ENCODE data around the gene CDC5L.
"Not testable (repeated sequence)": the region's sequence is repeated elsewhere in the genome, so short reads cannot be mapped to it uniquely, and the experiment has no call there.

The CDC5L gene

DNA sequence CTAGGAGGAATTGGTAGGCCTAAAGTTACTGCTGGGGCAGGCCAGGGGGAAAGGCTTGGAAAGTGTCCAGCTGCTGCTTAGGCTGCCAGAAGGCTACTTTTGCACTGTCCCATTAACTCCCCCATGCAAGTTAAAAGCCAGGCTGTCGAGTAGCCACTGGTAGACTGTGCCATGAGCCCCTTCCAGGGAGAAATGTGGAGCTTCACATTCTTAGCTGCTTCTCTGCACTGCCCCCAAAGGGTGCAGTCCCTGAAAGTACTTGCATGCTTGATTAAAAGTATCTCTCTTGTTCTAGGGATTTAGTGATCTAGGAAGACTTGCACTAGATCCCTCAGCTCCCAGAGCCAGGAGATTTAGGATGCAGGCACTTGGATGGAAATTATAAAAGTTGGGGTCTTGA lies 57.3 kb downstream of the CDC5L start:
- Histone ChIP-seq H3K27ac (ENCODE audit: poor library complexity, severe bottlenecking) (no peak overlapping the region), H3K27me3 (ENCODE audit: insufficient read depth, poor library complexity, severe bottlenecking) (no peaks in the 10 kb centered on the region), H3K36me3 (ENCODE audit: low read depth) (peaks cover 58% of the 10 kb centered on the region), H3K9me3 (ENCODE audit: severe bottlenecking) (peaks cover 9% of the 10 kb centered on the region), H3K4me1 (ENCODE audit: insufficient read depth, poor library complexity, severe bottlenecking) (peaks cover 11% of the 10 kb centered on the region), H3K4me3 (ENCODE audit: severe bottlenecking) (no peak overlapping the region)
- DNase-seq (ENCODE audit: low spot score) (no peak), ATAC-seq (ENCODE audit: low read depth) (no peak)
- TF ChIP-seq, protein P1, sequence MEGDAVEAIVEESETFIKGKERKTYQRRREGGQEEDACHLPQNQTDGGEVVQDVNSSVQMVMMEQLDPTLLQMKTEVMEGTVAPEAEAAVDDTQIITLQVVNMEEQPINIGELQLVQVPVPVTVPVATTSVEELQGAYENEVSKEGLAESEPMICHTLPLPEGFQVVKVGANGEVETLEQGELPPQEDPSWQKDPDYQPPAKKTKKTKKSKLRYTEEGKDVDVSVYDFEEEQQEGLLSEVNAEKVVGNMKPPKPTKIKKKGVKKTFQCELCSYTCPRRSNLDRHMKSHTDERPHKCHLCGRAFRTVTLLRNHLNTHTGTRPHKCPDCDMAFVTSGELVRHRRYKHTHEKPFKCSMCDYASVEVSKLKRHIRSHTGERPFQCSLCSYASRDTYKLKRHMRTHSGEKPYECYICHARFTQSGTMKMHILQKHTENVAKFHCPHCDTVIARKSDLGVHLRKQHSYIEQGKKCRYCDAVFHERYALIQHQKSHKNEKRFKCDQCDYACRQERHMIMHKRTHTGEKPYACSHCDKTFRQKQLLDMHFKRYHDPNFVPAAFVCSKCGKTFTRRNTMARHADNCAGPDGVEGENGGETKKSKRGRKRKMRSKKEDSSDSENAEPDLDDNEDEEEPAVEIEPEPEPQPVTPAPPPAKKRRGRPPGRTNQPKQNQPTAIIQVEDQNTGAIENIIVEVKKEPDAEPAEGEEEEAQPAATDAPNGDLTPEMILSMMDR (IDR thresholded peaks at IDR 0.05; ENCODE audit: poor library complexity, severe bottlenecking) = no peak

DNA sequence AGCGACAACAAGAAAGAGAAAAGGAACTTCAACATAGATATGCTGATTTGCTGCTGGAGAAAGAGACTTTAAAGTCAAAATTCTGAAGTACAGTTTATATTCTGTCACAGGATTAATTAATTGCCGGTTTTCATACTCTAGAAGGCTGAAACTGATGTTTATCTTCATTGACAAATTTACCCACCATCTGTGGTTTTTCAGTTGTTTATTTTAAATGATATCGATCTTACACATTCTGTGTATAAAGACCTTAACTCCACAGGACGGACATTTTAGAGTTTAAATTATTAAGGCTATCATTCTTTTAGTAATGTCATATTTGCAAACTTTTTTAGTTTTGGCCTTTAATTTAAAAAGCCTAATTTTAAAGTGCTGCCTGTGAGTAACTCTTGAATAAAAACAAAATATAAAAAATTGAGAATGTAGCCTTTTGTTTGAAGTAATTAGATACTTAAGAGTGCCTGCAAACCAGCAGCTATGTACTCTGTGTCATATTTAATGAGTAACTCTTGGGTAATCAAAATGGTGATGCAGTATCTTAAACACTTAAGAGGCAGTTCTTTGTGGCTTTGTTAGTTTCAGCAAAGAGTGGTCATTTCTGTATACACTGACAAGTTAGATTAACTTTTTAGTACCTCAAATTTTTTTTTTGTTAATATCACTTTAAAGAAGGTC lies 59.3 kb downstream of the CDC5L start:
- ATAC-seq (ENCODE audit: low read depth) (peak; percentile 98), DNase-seq (ENCODE audit: low spot score) (no peak)
- Histone ChIP-seq H3K36me3 (ENCODE audit: low read depth) (peaks cover 44% of the 10 kb centered on the region), H3K4me1 (ENCODE audit: insufficient read depth, poor library complexity, severe bottlenecking) (peaks cover 11% of the 10 kb centered on the region), H3K9me3 (ENCODE audit: severe bottlenecking) (peaks cover 9% of the 10 kb centered on the region), H3K27me3 (ENCODE audit: insufficient read depth, poor library complexity, severe bottlenecking) (no peaks in the 10 kb centered on the region), H3K4me3 (ENCODE audit: severe bottlenecking) (no peak overlapping the region), H3K27ac (ENCODE audit: poor library complexity, severe bottlenecking) (peak overlapping the region; percentile 53)
- TF ChIP-seq, protein P1 (IDR thresholded peaks at IDR 0.05; ENCODE audit: poor library complexity, severe bottlenecking) = no peak

DNA sequence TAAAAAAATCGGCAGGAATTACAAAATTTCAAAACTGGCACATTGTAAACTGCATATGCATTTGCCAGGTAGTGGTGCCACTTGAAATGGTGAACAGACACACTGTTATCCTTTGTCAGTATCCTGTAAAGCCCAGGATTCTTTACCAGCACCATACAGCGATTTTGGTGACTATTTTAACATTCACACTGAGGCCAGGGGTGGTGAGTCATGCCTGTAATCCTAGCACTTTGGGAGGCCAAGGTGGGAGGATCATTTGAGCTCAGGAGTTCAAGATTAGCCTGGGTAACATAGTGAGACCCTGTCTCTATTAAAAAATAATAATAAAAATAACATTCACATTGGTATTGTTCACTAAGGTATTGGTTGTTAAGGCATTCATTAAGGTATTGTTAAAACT lies 61.7 kb downstream of the CDC5L start:
- not testable (repeated sequence) for H3K27ac ChIP-seq (ENCODE audit: poor library complexity, severe bottlenecking); H3K27me3 ChIP-seq (ENCODE audit: insufficient read depth, poor library complexity, severe bottlenecking); H3K9me3 ChIP-seq (ENCODE audit: severe bottlenecking); ATAC-seq (ENCODE audit: low read depth); DNase-seq (ENCODE audit: low spot score); H3K4me3 ChIP-seq (ENCODE audit: severe bottlenecking)
- peaks cover 33% of the 10 kb centered on the region for H3K36me3 ChIP-seq (ENCODE audit: low read depth)
- peaks cover 25% of the 10 kb centered on the region for H3K4me1 ChIP-seq (ENCODE audit: insufficient read depth, poor library complexity, severe bottlenecking)

DNA sequence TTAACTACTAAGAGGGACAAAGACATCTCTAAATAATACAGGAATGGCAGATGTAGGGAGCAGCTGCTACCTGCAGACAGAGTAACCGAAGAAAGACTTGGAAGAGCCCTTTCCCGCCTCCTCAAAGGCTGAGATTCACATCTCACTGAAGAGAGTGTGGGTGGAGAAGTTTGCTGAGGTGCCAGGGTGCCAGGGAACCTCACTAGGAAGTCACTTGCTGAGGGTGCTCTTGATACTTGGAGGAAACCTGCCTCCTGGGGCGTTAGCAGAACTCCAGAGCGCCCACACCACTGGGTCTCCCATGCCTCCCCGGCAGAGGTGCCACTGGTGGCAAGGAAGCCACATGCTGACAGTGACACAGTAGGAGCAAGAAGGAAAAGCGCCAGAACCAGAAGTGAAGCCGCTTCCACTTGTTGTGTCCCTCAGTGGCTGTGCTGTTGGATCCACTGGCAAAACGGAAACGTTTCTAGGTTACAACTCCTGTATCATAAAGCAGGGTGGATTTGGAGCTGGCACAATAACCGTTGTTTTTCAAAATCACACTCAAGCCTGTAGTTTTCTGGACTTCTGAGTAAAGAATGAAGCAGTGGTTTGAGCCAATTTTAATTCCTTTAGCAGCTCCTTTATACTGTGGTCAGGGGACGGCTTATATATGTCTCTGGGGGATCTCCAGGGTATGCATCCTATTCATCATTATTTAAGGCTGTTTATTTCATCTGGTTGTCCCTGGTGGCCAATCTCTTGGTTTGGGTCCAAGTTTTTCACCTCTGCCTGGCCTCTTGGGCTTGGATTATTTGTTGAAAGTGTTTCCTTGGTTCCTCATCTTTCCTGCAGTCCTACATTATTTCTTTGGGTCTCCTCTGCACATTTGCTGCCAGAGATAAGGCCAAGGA lies 64.5 kb downstream of the CDC5L start:
- H3K36me3 ChIP-seq (ENCODE audit: low read depth) = peaks cover 23% of the 10 kb centered on the region
- no peaks in the 10 kb centered on the region for H3K9me3 ChIP-seq (ENCODE audit: severe bottlenecking)
- peaks cover 25% of the 10 kb centered on the region for H3K4me1 ChIP-seq (ENCODE audit: insufficient read depth, poor library complexity, severe bottlenecking)
- TF ChIP-seq, protein P1 (IDR thresholded peaks at IDR 0.05; ENCODE audit: poor library complexity, severe bottlenecking) = no peak
- peak overlapping the region; percentile 60 for H3K27ac ChIP-seq (ENCODE audit: poor library complexity, severe bottlenecking)
- no peak overlapping the region for H3K4me3 ChIP-seq (ENCODE audit: severe bottlenecking)
- ATAC-seq (ENCODE audit: low read depth) (no peak), DNase-seq (ENCODE audit: low spot score) (no peak)
- no peaks in the 10 kb centered on the region for H3K27me3 ChIP-seq (ENCODE audit: insufficient read depth, poor library complexity, severe bottlenecking)

DNA sequence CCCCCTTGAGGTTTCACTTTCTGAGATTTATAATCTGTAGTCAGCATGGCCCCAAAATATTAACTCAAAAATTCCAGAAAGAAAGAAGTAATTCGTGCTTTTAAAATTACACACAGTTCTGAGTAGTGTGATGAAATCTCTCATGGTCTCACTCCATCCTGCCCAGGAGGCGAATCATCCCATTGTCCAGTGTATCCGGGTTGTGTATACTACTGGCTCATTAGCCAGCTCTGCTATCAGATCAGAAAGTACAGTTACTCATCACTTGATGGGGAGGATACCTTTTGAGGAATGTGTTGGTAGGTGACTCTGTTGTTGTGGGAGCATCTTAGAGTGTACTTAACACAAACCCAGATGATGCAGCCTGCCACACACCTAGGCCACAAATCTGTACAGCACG lies 65.2 kb downstream of the CDC5L start:
- peaks cover 23% of the 10 kb centered on the region for H3K4me1 ChIP-seq (ENCODE audit: insufficient read depth, poor library complexity, severe bottlenecking)
- no peaks in the 10 kb centered on the region for H3K27me3 ChIP-seq (ENCODE audit: insufficient read depth, poor library complexity, severe bottlenecking)
- H3K27ac ChIP-seq (ENCODE audit: poor library complexity, severe bottlenecking) = peak overlapping the region; percentile 60
- no peaks in the 10 kb centered on the region for H3K9me3 ChIP-seq (ENCODE audit: severe bottlenecking)
- ATAC-seq (ENCODE audit: low read depth) (peak; percentile 90), DNase-seq (ENCODE audit: low spot score) (no peak)
- no peak overlapping the region for H3K4me3 ChIP-seq (ENCODE audit: severe bottlenecking)
- TF ChIP-seq, protein P1 (IDR thresholded peaks at IDR 0.05; ENCODE audit: poor library complexity, severe bottlenecking) = no peak
- H3K36me3 ChIP-seq (ENCODE audit: low read depth) = peaks cover 17% of the 10 kb centered on the region

All from RWPE2 (cell line).